Tibial nerve (tissue), 3 donors: ENCODE measurements around the gene RAB3GAP2.

Source experiments
- CTCF ChIP-seq, 5 experiments: fragments of 200-600 bp in 3 of 5; fragments of 450-650 bp in 2 of 5; sonication (generic) in 3 of 5; IDR thresholded peaks; one replicate each; pipeline ENCODE4 v1.5.1; 2016 to 2019; ENCODE audit warnings: antibody characterized with exemption in 5 of 5, mild to moderate bottlenecking in 3 of 5, moderate library complexity in 2 of 5
- POLR2A ChIP-seq, 2 donors: fragments of 450-650 bp; IDR thresholded peaks; one replicate each; pipeline ENCODE4 v1.6.1; 2017; ENCODE audit warnings: antibody characterized with exemption in 2 of 2, mild to moderate bottlenecking in 2 of 2, moderate library complexity in 2 of 2

- TF ChIP-seq CTCF (IDR thresholded peaks at IDR 0.05) (no peak), POLR2A (IDR thresholded peaks at IDR 0.05) (no peak)
Observed at GRCh38 chr1:220219865-220220698, 52.2 kb downstream of the RAB3GAP2 start.
